ENCODE results near the gene CEP128. TPM values are rescaled to one million over a fixed set of nuclear protein-coding genes. Genes with fewer than 3 reads are reported as not detected.

The CEP128 gene
- total RNA-seq, 1 experiment from 2014 or later, result 12.0 TPM

GRCh38 chr14:80620434-80620833 is 321.1 kb downstream of the CEP128 start:
- H3K9me3 Mint-ChIP-seq, result peaks cover 5% of the 10 kb centered on the region
- ChIA-PET POLR2A (no interaction called here), CTCF (no interaction called here)
- H3K27ac Mint-ChIP-seq, result no peak overlapping the region
- ATAC-seq, result no peak
- peaks cover 2% of the 10 kb centered on the region; the same call in 1 of the 2 replicates for H3K4me1 Mint-ChIP-seq
- no peaks in the 10 kb centered on the region for H3K36me3 Mint-ChIP-seq
- no peak for DNase-seq (ENCODE audit: low spot score)
- no peak for TF ChIP-seq SOX15 (CRISPR knock-in tag; IDR thresholded peaks at IDR 0.05)
- TF ChIP-seq ELF4 (CRISPR knock-in tag; IDR thresholded peaks at IDR 0.05; ENCODE audit: low read depth), result no peak
- TF ChIP-seq EMX1 (CRISPR knock-in tag; IDR thresholded peaks at IDR 0.05), result no peak
- TF ChIP-seq NFATC4 (CRISPR knock-in tag; IDR thresholded peaks at IDR 0.05), result no peak
- no peak for TF ChIP-seq NFE2L1 (CRISPR knock-in tag; IDR thresholded peaks at IDR 0.05)
- no peak for TF ChIP-seq AFF4 (CRISPR knock-in tag; IDR thresholded peaks at IDR 0.05; ENCODE audit: borderline replicate concordance)
- no peak for TF ChIP-seq FOXK1 (CRISPR knock-in tag; IDR thresholded peaks at IDR 0.05)
- no peak for TF ChIP-seq ZNF138 (CRISPR knock-in tag; conservative IDR thresholded peaks at IDR 0.05)
- TF ChIP-seq CBFB (CRISPR knock-in tag; IDR thresholded peaks at IDR 0.05; ENCODE audit: low read depth), result no peak
- TF ChIP-seq ERG (CRISPR knock-in tag; IDR thresholded peaks at IDR 0.05), result no peak
- TF ChIP-seq ARID4B (CRISPR knock-in tag; IDR thresholded peaks at IDR 0.05; ENCODE audit: borderline replicate concordance), result no peak
- TF ChIP-seq RORB (CRISPR knock-in tag; IDR thresholded peaks at IDR 0.05), result no peak
- TF ChIP-seq CREB1 (CRISPR knock-in tag; IDR thresholded peaks at IDR 0.05), result no peak
- no peaks in the 10 kb centered on the region for H3K27me3 Mint-ChIP-seq (ENCODE audit: low read depth)
- no peak overlapping the region for H3K4me3 Mint-ChIP-seq

GRCh38 chr14:80618751-80619329 is 322.7 kb downstream of the CEP128 start:
- no peaks in the 10 kb centered on the region for H3K27me3 Mint-ChIP-seq (ENCODE audit: low read depth)
- no peak overlapping the region for H3K27ac Mint-ChIP-seq
- CTCF ChIA-PET, result no interaction called here
- ATAC-seq (no peak), DNase-seq (ENCODE audit: low spot score) (no peak)
- no peak for TF ChIP-seq MAX (CRISPR knock-in tag; IDR thresholded peaks at IDR 0.05)
- no peak for TF ChIP-seq SP1 (CRISPR knock-in tag; conservative IDR thresholded peaks at IDR 0.05)
- TF ChIP-seq GTF2I (CRISPR knock-in tag; conservative IDR thresholded peaks at IDR 0.05), result no peak
- TF ChIP-seq OVOL2 (CRISPR knock-in tag; IDR thresholded peaks at IDR 0.05; ENCODE audit: borderline replicate concordance), result no peak
- TF ChIP-seq NR2C2 (CRISPR knock-in tag; IDR thresholded peaks at IDR 0.05), result no peak
- TF ChIP-seq PRDM15 (CRISPR knock-in tag; IDR thresholded peaks at IDR 0.05), result no peak
- TF ChIP-seq RORB (CRISPR knock-in tag; IDR thresholded peaks at IDR 0.05), result no peak
- TF ChIP-seq NR1H2 (CRISPR knock-in tag; IDR thresholded peaks at IDR 0.05), result no peak
- TF ChIP-seq JUN (CRISPR knock-in tag; IDR thresholded peaks at IDR 0.05), result no peak
- TF ChIP-seq NFE2L1 (CRISPR knock-in tag; IDR thresholded peaks at IDR 0.05), result no peak
- TF ChIP-seq ATF2 (CRISPR knock-in tag; IDR thresholded peaks at IDR 0.05; ENCODE audit: borderline replicate concordance, low read depth), result no peak
- no peaks in the 10 kb centered on the region for H3K36me3 Mint-ChIP-seq
- peaks cover 2% of the 10 kb centered on the region for H3K9me3 Mint-ChIP-seq
- H3K4me1 Mint-ChIP-seq, result peaks cover 2% of the 10 kb centered on the region; the same call in 1 of the 2 replicates
- POLR2A ChIA-PET, result no interaction called here
- H3K4me3 Mint-ChIP-seq, result no peak overlapping the region

Measured in WTC11 (cell line).